ENCODE measurements around the gene SHROOM2.

DNA sequence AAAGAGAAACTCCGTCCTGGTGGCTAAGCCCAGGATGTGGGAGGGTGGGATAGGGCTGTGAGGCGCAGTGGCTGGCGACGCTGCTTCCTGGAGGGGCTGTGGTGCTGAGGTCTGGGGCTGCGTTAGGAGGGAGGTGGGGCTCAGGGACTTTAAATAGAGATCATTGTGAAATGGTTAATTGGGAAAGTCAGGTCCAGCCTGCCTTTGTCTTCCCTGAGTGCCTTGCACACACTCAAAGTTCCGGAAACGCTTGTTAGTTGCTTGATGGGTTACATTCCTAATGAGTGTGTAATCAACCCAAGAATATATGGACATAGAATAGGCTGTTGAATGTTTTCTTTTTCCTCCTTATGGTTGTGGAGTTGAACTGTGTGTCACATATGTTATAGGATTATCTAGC, 125.3 kb downstream of the SHROOM2 start:
- TF ChIP-seq, protein P1, sequence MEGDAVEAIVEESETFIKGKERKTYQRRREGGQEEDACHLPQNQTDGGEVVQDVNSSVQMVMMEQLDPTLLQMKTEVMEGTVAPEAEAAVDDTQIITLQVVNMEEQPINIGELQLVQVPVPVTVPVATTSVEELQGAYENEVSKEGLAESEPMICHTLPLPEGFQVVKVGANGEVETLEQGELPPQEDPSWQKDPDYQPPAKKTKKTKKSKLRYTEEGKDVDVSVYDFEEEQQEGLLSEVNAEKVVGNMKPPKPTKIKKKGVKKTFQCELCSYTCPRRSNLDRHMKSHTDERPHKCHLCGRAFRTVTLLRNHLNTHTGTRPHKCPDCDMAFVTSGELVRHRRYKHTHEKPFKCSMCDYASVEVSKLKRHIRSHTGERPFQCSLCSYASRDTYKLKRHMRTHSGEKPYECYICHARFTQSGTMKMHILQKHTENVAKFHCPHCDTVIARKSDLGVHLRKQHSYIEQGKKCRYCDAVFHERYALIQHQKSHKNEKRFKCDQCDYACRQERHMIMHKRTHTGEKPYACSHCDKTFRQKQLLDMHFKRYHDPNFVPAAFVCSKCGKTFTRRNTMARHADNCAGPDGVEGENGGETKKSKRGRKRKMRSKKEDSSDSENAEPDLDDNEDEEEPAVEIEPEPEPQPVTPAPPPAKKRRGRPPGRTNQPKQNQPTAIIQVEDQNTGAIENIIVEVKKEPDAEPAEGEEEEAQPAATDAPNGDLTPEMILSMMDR (IDR thresholded peaks at IDR 0.05): no peak
- TF ChIP-seq POLR2A (IDR thresholded peaks at IDR 0.05) (no peak), EP300 (IDR thresholded peaks at IDR 0.05) (no peak), POLR2AphosphoS5 (IDR thresholded peaks at IDR 0.05) (no peak)
